Neuronal stem cell (in vitro differentiated cells): ENCODE results near the gene RPL9.

Experiments
- DNase-seq: peaks from one replicate; pipeline ENCODE4 v3.0.0-alpha.2; 2013; ENCODE audit warnings: low spot score
- H2AFZ ChIP-seq: one replicate; pipeline ENCODE4 v1.6.1; 2013; ENCODE audit warnings: mild to moderate bottlenecking, low read length, inconsistent platforms
- H2AK5ac ChIP-seq: 2 replicates; pipeline ENCODE4 v1.6.1; 2013; ENCODE audit warnings: low read depth, mild to moderate bottlenecking, inconsistent platforms, low read length, moderate library complexity, mixed read lengths
- H2BK120ac ChIP-seq: 2 replicates; pipeline ENCODE4 v1.6.1; 2013; ENCODE audit warnings: low read depth, mild to moderate bottlenecking, inconsistent platforms, low read length, moderate library complexity, mixed read lengths
- H2BK12ac ChIP-seq: one replicate; pipeline ENCODE4 v1.6.1; 2013; ENCODE audit warnings: low read length, inconsistent platforms
- H2BK15ac ChIP-seq: 2 replicates; pipeline ENCODE4 v1.6.1; 2013; ENCODE audit warnings: mild to moderate bottlenecking, low read length, inconsistent platforms, mixed read lengths
- H2BK5ac ChIP-seq: one replicate; pipeline ENCODE4 v1.6.1; 2013; ENCODE audit warnings: inconsistent platforms, mild to moderate bottlenecking, low read length, moderate library complexity
- H3K14ac ChIP-seq: one replicate; pipeline ENCODE4 v1.6.1; 2013; ENCODE audit warnings: low read length, inconsistent platforms
- H3K18ac ChIP-seq: 2 replicates; pipeline ENCODE4 v1.6.1; 2013; ENCODE audit warnings: low read length, inconsistent platforms
- H3K23ac ChIP-seq: 2 replicates; pipeline ENCODE4 v1.6.1; 2013; ENCODE audit warnings: low read depth, mild to moderate bottlenecking, mixed read lengths, low read length, inconsistent platforms; ENCODE audit not compliant: poor library complexity
- H3K27ac ChIP-seq: replicated peaks from 3 replicates; pipeline ENCODE4 v1.5.1; 2013; ENCODE audit warnings: low read length, inconsistent platforms
- H3K27me3 ChIP-seq, 3 experiments: 2 replicates each; pipeline ENCODE4 v1.6.1; 2013; ENCODE audit warnings: low read length in 3 of 3, mild to moderate bottlenecking in 2 of 3, inconsistent platforms in 1 of 3, low read depth in 1 of 3, mixed read lengths in 1 of 3, moderate library complexity in 1 of 3; ENCODE audit not compliant: control insufficient read depth in 3 of 3, insufficient read depth in 3 of 3
- H3K36me3 ChIP-seq, 2 donors: replicated peaks in 1 of 2; 2 replicates each; pipeline ENCODE4 v1.6.1; 2013; ENCODE audit warnings: low read length in 2 of 2; ENCODE audit not compliant: control insufficient read depth in 2 of 2, insufficient read depth in 2 of 2
- H3K4ac ChIP-seq: 2 replicates; pipeline ENCODE4 v1.6.1; 2013; ENCODE audit warnings: inconsistent platforms, mild to moderate bottlenecking, low read length, moderate library complexity
- H3K4me1 ChIP-seq, 2 donors: 1 replicate in 1 of 2; 2 replicates in 1 of 2; pipeline ENCODE4 v1.6.1; 2013; ENCODE audit warnings: low read length in 2 of 2, low read depth in 1 of 2; ENCODE audit not compliant: control insufficient read depth in 2 of 2, insufficient read depth in 1 of 2
- H3K4me2 ChIP-seq: one replicate; pipeline ENCODE4 v1.6.1; 2013; ENCODE audit warnings: mild to moderate bottlenecking, low read length, inconsistent platforms; ENCODE audit not compliant: insufficient read depth, poor library complexity, severe bottlenecking
- H3K4me3 ChIP-seq, 2 donors: 2 replicates each; pipeline ENCODE4 v1.5.1; 2013; ENCODE audit warnings: low read length in 2 of 2, mild to moderate bottlenecking in 2 of 2, inconsistent platforms in 1 of 2, moderate library complexity in 1 of 2
- H3K79me1 ChIP-seq: one replicate; pipeline ENCODE4 v1.6.1; 2013; ENCODE audit warnings: low read depth, mild to moderate bottlenecking, inconsistent platforms, low read length, moderate library complexity
- H3K9ac ChIP-seq: one replicate; pipeline ENCODE4 v1.6.1; 2013; ENCODE audit warnings: mild to moderate bottlenecking, low read depth, low read length, inconsistent platforms; ENCODE audit not compliant: poor library complexity
- H3K9me3 ChIP-seq, 2 donors: replicated peaks in 1 of 2; 2 replicates each; pipeline versions ENCODE3 to v1.6.1; 2013; ENCODE audit warnings: low read length in 2 of 2, mild to moderate bottlenecking in 2 of 2, inconsistent platforms in 1 of 2, low read depth in 1 of 2, mixed read lengths in 1 of 2, moderate library complexity in 1 of 2; ENCODE audit not compliant: control insufficient read depth in 2 of 2, insufficient read depth in 1 of 2
- H4K8ac ChIP-seq: one replicate; pipeline ENCODE4 v1.6.1; 2013; ENCODE audit warnings: low read depth, mild to moderate bottlenecking, inconsistent platforms, low read length, moderate library complexity
- H4K91ac ChIP-seq: one replicate; pipeline ENCODE4 v1.6.1; 2013; ENCODE audit warnings: low read length, low read depth, mild to moderate bottlenecking, inconsistent platforms; ENCODE audit not compliant: poor library complexity
- WGBS, 2 donors: extraction: QIAGEN DNeasy Blood & Tissue Kit; methylation state at CpG; one replicate each; pipeline ENCODE4 v1.1.7; 2013; ENCODE audit warnings: missing lambda C conversion rate in 2 of 2, mixed read lengths in 1 of 2; ENCODE audit not compliant: insufficient read length in 2 of 2, insufficient replicate concordance in 1 of 2; ENCODE audit errors: extremely low coverage in 2 of 2; 5-methylcytosine and 5-hydroxymethylcytosine counted together

Gene RPL9

DNA sequence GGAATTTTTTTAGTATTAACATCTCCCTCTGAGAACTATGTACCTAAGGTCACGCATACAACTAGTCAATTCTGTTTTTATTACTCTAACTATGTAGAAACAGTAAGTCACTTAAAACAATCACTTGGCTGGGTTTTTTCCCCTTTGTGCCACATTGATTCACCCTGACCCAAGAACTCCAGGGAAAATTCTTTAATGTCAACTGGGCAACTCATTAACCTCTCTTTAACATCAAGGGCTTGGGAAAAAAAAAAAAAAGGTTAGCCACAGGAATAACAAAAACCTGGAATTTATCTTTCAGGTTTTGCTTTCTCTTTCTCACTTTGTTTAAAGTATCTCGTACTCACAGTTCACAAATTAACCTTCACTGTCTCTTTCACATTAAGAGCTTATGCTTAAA is 8.1 kb downstream of the RPL9 start:
- Histone ChIP-seq H3K9me3 (no peaks in the 10 kb centered on the region), H3K4me3 (no peak overlapping the region), H3K4me2 (no peak overlapping the region), H2AK5ac (no peak overlapping the region), H4K8ac (no peak overlapping the region), H3K27me3 (peaks cover 0 to 2% (median 0%) of the 10 kb centered on the region in 3 experiments), H2BK15ac (no peak overlapping the region), H3K23ac (no peak overlapping the region), H3K18ac (no peak overlapping the region), H2BK120ac (no peak overlapping the region), H2BK12ac (no peak overlapping the region), H3K79me1 (peaks cover 2% of the 10 kb centered on the region), H3K36me3 (peaks cover 26 to 61% of the 10 kb centered on the region in 2 donors), H2BK5ac (no peak overlapping the region), H3K27ac (no peak overlapping the region), H2AFZ (no peak overlapping the region), H4K91ac (no peak overlapping the region), H3K4ac (no peak overlapping the region), H3K14ac (no peak overlapping the region), H3K9ac (no peak overlapping the region), H3K4me1 (peaks cover 0 to 6% of the 10 kb centered on the region in 2 donors)
- WGBS, 2 donors: no CpG with 5 or more reads among the region's 2 CpGs
- no peak for DNase-seq

DNA sequence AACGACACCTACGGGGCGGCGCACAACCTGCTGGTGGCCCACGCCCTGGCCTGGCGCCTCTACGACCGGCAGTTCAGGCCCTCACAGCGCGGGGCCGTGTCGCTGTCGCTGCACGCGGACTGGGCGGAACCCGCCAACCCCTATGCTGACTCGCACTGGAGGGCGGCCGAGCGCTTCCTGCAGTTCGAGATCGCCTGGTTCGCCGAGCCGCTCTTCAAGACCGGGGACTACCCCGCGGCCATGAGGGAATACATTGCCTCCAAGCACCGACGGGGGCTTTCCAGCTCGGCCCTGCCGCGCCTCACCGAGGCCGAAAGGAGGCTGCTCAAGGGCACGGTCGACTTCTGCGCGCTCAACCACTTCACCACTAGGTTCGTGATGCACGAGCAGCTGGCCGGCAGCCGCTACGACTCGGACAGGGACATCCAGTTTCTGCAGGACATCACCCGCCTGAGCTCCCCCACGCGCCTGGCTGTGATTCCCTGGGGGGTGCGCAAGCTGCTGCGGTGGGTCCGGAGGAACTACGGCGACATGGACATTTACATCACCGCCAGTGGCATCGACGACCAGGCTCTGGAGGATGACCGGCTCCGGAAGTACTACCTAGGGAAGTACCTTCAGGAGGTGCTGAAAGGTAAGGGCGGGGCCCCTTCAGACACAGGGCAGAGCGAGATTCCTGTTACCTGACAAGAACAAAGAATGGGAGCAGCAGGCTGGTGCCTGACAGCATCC is 11.7 kb downstream of the RPL9 start:
- Histone ChIP-seq H2BK120ac (no peak overlapping the region), H2BK5ac (peak overlapping the region; percentile 70), H3K9me3 (no peaks in the 10 kb centered on the region), H2AFZ (no peak overlapping the region), H3K4me1 (peaks cover 0 to 6% of the 10 kb centered on the region in 2 donors), H3K4me2 (peak overlapping the region; percentile 77), H3K27ac (no peak overlapping the region), H3K18ac (peak overlapping the region; percentile 85), H3K23ac (peak overlapping the region; percentile 89), H3K27me3 (peaks cover 0 to 2% (median 0%) of the 10 kb centered on the region in 3 experiments), H2BK15ac (no peak overlapping the region), H2BK12ac (peak overlapping the region; percentile 58), H4K91ac (peak overlapping the region; percentile 53), H3K4me3 (peak overlapping the region in 1 of 2 donors; percentile 31), H3K4ac (peak overlapping the region; percentile 53), H3K36me3 (peaks cover 5 to 25% of the 10 kb centered on the region in 2 donors), H2AK5ac (no peak overlapping the region), H3K79me1 (no peaks in the 10 kb centered on the region), H3K9ac (peak overlapping the region; percentile 89), H3K14ac (peak overlapping the region; percentile 94), H4K8ac (peak overlapping the region; percentile 95)
- peak; percentile 36 for DNase-seq
- WGBS, 2 donors: no CpG with 5 or more reads among the region's 61 CpGs

DNA sequence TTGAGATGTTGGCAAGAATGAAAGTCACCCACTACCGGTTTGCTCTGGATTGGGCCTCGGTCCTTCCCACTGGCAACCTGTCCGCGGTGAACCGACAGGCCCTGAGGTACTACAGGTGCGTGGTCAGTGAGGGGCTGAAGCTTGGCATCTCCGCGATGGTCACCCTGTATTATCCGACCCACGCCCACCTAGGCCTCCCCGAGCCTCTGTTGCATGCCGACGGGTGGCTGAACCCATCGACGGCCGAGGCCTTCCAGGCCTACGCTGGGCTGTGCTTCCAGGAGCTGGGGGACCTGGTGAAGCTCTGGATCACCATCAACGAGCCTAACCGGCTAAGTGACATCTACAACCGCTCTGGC is 12.3 kb downstream of the RPL9 start:
- H2AFZ ChIP-seq: no peak overlapping the region
- WGBS, 2 donors: no CpG with 5 or more reads among the region's 20 CpGs
- no peak overlapping the region for H2BK12ac ChIP-seq
- no peak overlapping the region for H3K18ac ChIP-seq
- no peak for DNase-seq
- no peak overlapping the region for H4K91ac ChIP-seq
- peak overlapping the region; percentile 70 for H2BK5ac ChIP-seq
- peak overlapping the region; percentile 89 for H3K23ac ChIP-seq
- peak overlapping the region in 1 of 2 donors; percentile 0 for H3K4me3 ChIP-seq
- no peak overlapping the region for H2AK5ac ChIP-seq
- H3K14ac ChIP-seq: no peak overlapping the region
- no peak overlapping the region for H3K27ac ChIP-seq
- no peaks in the 10 kb centered on the region for H3K9me3 ChIP-seq
- peaks cover 0 to 6% of the 10 kb centered on the region in 2 donors for H3K4me1 ChIP-seq
- H3K4ac ChIP-seq: no peak overlapping the region
- H3K9ac ChIP-seq: peak overlapping the region; percentile 89
- H2BK120ac ChIP-seq: no peak overlapping the region
- H3K36me3 ChIP-seq: peaks cover 2 to 19% of the 10 kb centered on the region in 2 donors
- H2BK15ac ChIP-seq: no peak overlapping the region
- H3K4me2 ChIP-seq: peak overlapping the region; percentile 77
- H3K79me1 ChIP-seq: no peaks in the 10 kb centered on the region
- peak overlapping the region; percentile 95 for H4K8ac ChIP-seq
- peaks cover 0 to 2% (median 0%) of the 10 kb centered on the region in 3 experiments for H3K27me3 ChIP-seq

- Histone ChIP-seq H3K27me3 (peaks cover 0 to 4% (median 2%) of the 10 kb centered on the region in 3 experiments), H2BK12ac (no peak overlapping the region), H2BK15ac (no peak overlapping the region), H3K9ac (no peak overlapping the region), H3K4me2 (no peak overlapping the region), H3K36me3 (no peaks in the 10 kb centered on the region), H3K27ac (no peak overlapping the region), H2AFZ (no peak overlapping the region), H3K14ac (no peak overlapping the region), H4K91ac (no peak overlapping the region), H3K79me1 (no peaks in the 10 kb centered on the region), H3K4me1 (peaks cover 0 to 6% of the 10 kb centered on the region in 2 donors), H3K18ac (no peak overlapping the region), H2BK5ac (no peak overlapping the region), H3K9me3 (no peaks in the 10 kb centered on the region), H2BK120ac (no peak overlapping the region), H3K23ac (no peak overlapping the region), H3K4ac (no peak overlapping the region), H4K8ac (no peak overlapping the region), H2AK5ac (no peak overlapping the region), H3K4me3 (no peak overlapping the region)
- WGBS, 2 donors: no CpG with 5 or more reads among the region's 4 CpGs
- DNase-seq: no peak
Measured at GRCh38 chr4:39442998-39443397, 15.7 kb downstream of the RPL9 start.
